Measurements from ENCODE around the gene IFT20.

The IFT20 gene

GRCh38 chr17:28317099-28317965, 17.9 kb downstream of the IFT20 start:
- Histone ChIP-seq H3K4me3 (ENCODE audit: low read depth, low read length) (no peak overlapping the region), H3K36me3 (replicated peaks) (no peaks in the 10 kb centered on the region), H3K27ac (no peak overlapping the region), H3K27me3 (replicated peaks) (no peaks in the 10 kb centered on the region)
- TF ChIP-seq CTCF (IDR thresholded peaks at IDR 0.05; ENCODE audit: low read depth, low read length, missing control alignments): no peak
- DNase-seq: no peak
- in situ Hi-C loops (cut with HindIII; ENCODE audit: low pct_ligation_motif_present, low sequenced_read_pairs): no loop called here

GRCh38 chr17:28315846-28316705, 19.2 kb downstream of the IFT20 start:
- no peak for TF ChIP-seq CTCF (IDR thresholded peaks at IDR 0.05; ENCODE audit: low read depth, low read length, missing control alignments)
- Histone ChIP-seq H3K27ac (no peak overlapping the region), H3K4me3 (ENCODE audit: low read depth, low read length) (no peak overlapping the region), H3K36me3 (replicated peaks) (no peaks in the 10 kb centered on the region), H3K27me3 (replicated peaks) (no peaks in the 10 kb centered on the region)
- no peak for DNase-seq
- in situ Hi-C loops (cut with HindIII; ENCODE audit: low pct_ligation_motif_present, low sequenced_read_pairs): no loop called here

- DNase-seq: no peak
Observed at GRCh38 chr17:28313841-28314240, 21.4 kb downstream of the IFT20 start.

GRCh38 chr17:28306954-28307401, 28.3 kb downstream of the IFT20 start:
- Histone ChIP-seq H3K27ac (no peak overlapping the region), H3K27me3 (replicated peaks) (peaks cover 6% of the 10 kb centered on the region), H3K36me3 (replicated peaks) (no peaks in the 10 kb centered on the region), H3K4me3 (ENCODE audit: low read depth, low read length) (no peak overlapping the region)
- in situ Hi-C loops (cut with HindIII; ENCODE audit: low pct_ligation_motif_present, low sequenced_read_pairs): no loop called here
- DNase-seq: no peak
- TF ChIP-seq CTCF (IDR thresholded peaks at IDR 0.05; ENCODE audit: low read depth, low read length, missing control alignments): no peak

More at GRCh38 chr17:28313841-28314240, 21.4 kb downstream of the IFT20 start:
- no peaks in the 10 kb centered on the region for H3K27me3 ChIP-seq (replicated peaks)
- no peaks in the 10 kb centered on the region for H3K36me3 ChIP-seq (replicated peaks)
- no peak overlapping the region for H3K4me3 ChIP-seq (ENCODE audit: low read depth, low read length)
- no peak for TF ChIP-seq CTCF (IDR thresholded peaks at IDR 0.05; ENCODE audit: low read depth, low read length, missing control alignments)
- H3K27ac ChIP-seq: no peak overlapping the region
- in situ Hi-C loops (cut with HindIII; ENCODE audit: low pct_ligation_motif_present, low sequenced_read_pairs): no loop called here

GRCh38 chr17:28298449-28298848, 36.8 kb downstream of the IFT20 start:
- in situ Hi-C loops (cut with HindIII; ENCODE audit: low pct_ligation_motif_present, low sequenced_read_pairs): no loop called here
- Histone ChIP-seq H3K27me3 (replicated peaks) (no peaks in the 10 kb centered on the region), H3K4me3 (ENCODE audit: low read depth, low read length) (no peak overlapping the region), H3K36me3 (replicated peaks) (no peaks in the 10 kb centered on the region), H3K27ac (no peak overlapping the region)
- TF ChIP-seq CTCF (IDR thresholded peaks at IDR 0.05; ENCODE audit: low read depth, low read length, missing control alignments): no peak
- no peak for DNase-seq
